ENCODE data around the gene CEP128. TPM values are rescaled to one million over a fixed set of nuclear protein-coding genes. Genes with fewer than 3 reads are reported as not detected.

CEP128 gene
- total RNA-seq, 2 experiments from 2014 or later: 16.4 to 17.1 TPM

- Mint-ChIP-seq H3K36me3 (ENCODE audit: low read depth) (peaks cover 27% of the 10 kb centered on the region), H3K9me3 (peaks cover 12% of the 10 kb centered on the region), H3K27ac (no peak overlapping the region), H3K4me1 (ENCODE audit: low read depth) (no peaks in the 10 kb centered on the region), H3K4me3 (no peak overlapping the region), H3K27me3 (ENCODE audit: low read depth) (no peaks in the 10 kb centered on the region)
- DNase-seq: no peak
- intact Hi-C loops (cut with micrococcal nuclease): no loop called here
- CTCF ChIA-PET: no interaction called here
Measured at GRCh38 chr14:80798211-80798610, 143.3 kb downstream of the CEP128 start.

GRCh38 chr14:80792771-80793170 lies 148.8 kb downstream of the CEP128 start:
- Mint-ChIP-seq H3K9me3 (no peaks in the 10 kb centered on the region), H3K4me1 (ENCODE audit: low read depth) (no peaks in the 10 kb centered on the region), H3K27me3 (ENCODE audit: low read depth) (no peaks in the 10 kb centered on the region), H3K36me3 (ENCODE audit: low read depth) (peaks cover 15% of the 10 kb centered on the region), H3K4me3 (no peak overlapping the region), H3K27ac (no peak overlapping the region)
- DNase-seq: no peak
- intact Hi-C loops (cut with micrococcal nuclease): no loop called here
- CTCF ChIA-PET: no interaction called here

DNA sequence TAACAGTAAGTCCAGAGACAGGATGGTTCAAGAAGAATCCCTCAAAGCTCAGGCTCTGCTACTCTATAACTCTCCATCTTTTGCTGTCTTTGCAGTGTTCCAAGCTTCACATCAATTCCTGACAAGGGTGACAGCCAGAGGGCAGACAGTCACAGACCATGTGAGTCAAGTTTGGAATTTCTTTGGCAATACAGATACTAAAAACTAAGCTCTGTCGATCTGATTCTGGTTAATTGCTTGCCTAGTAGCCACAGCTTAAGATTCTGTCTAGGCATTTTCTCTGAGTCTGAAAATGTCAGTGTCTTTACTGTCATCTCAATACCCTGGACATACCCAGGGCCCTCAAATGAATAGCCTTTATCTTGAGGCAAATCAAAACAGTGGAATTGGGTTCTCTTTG lies 153.7 kb downstream of the CEP128 start:
- CTCF ChIA-PET: no interaction called here
- intact Hi-C loops (cut with micrococcal nuclease): no loop called here

DNA sequence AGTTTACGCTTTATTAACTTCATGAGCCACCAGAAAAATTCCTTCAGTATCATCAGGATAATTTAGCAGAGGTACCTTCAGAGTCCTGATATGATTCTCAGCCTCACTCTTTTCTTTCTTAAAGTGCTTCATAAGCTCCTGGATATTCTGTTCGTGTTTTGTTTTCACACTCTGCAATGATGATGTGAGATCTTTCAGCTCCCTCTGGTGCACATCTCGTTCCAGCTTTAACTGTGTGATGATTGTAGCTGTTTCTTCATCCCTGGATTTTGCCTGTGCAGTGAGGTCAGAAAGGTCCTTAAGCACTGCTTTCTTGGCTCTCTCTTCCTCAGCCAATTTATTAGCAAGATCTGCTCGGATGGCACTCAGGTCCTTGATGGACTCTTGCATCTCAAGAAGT lies 156.7 kb downstream of the CEP128 start:
- Mint-ChIP-seq H3K9me3 (no peaks in the 10 kb centered on the region), H3K27ac (no peak overlapping the region), H3K4me3 (no peak overlapping the region), H3K4me1 (ENCODE audit: low read depth) (no peaks in the 10 kb centered on the region), H3K36me3 (ENCODE audit: low read depth) (peaks cover 18% of the 10 kb centered on the region), H3K27me3 (ENCODE audit: low read depth) (no peaks in the 10 kb centered on the region)
- intact Hi-C loops (cut with micrococcal nuclease): no loop called here
- CTCF ChIA-PET: no interaction called here
- DNase-seq: no peak

More for the DNA sequence above, 153.7 kb downstream of the CEP128 start:
- Mint-ChIP-seq H3K27me3 (ENCODE audit: low read depth) (no peaks in the 10 kb centered on the region), H3K27ac (no peak overlapping the region), H3K9me3 (no peaks in the 10 kb centered on the region), H3K4me3 (no peak overlapping the region), H3K4me1 (ENCODE audit: low read depth) (no peaks in the 10 kb centered on the region), H3K36me3 (ENCODE audit: low read depth) (peaks cover 24% of the 10 kb centered on the region)
- no peak for DNase-seq

DNA sequence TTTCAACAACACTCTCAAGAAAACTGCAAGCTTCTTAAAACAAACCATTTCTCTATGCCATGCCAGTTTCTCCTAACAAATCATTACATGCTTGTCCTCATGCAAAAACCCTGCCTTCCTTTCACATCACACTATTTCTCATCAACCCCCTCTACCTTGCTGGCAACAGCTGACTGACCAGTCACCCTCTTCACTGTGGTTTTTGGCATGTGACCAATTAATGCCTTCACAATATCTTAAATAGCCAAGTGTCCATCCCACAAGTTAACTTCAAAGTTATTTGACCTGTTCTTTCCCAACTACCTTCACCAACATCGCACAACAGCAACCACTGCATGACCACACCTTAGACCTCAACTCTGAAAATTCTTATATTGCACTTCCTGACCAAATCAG lies 159.6 kb downstream of the CEP128 start:
- no peak for DNase-seq
- intact Hi-C loops (cut with micrococcal nuclease): no loop called here
- H3K9me3 Mint-ChIP-seq: no peaks in the 10 kb centered on the region
- H3K27ac Mint-ChIP-seq: no peak overlapping the region
- CTCF ChIA-PET: no interaction called here
- H3K27me3 Mint-ChIP-seq (ENCODE audit: low read depth): no peaks in the 10 kb centered on the region
- H3K4me1 Mint-ChIP-seq (ENCODE audit: low read depth): no peaks in the 10 kb centered on the region
- peaks cover 13% of the 10 kb centered on the region for H3K36me3 Mint-ChIP-seq (ENCODE audit: low read depth)
- no peak overlapping the region for H3K4me3 Mint-ChIP-seq

GRCh38 chr14:80780500-80780899 lies 161.0 kb downstream of the CEP128 start:
- H3K27me3 Mint-ChIP-seq (ENCODE audit: low read depth): no peaks in the 10 kb centered on the region
- no peak overlapping the region for H3K27ac Mint-ChIP-seq
- H3K9me3 Mint-ChIP-seq: no peaks in the 10 kb centered on the region
- intact Hi-C loops (cut with micrococcal nuclease): no loop called here
- CTCF ChIA-PET: interaction anchor here (0.5 kb wide), 1 partner anchor 46 kb away, joined by 3 read pairs; no protein-coding TSS in a partner anchor
- no peak for DNase-seq
- no peak overlapping the region for H3K4me3 Mint-ChIP-seq
- no peaks in the 10 kb centered on the region for H3K4me1 Mint-ChIP-seq (ENCODE audit: low read depth)
- peaks cover 11% of the 10 kb centered on the region for H3K36me3 Mint-ChIP-seq (ENCODE audit: low read depth)

- Mint-ChIP-seq H3K27me3 (ENCODE audit: low read depth) (no peaks in the 10 kb centered on the region), H3K36me3 (ENCODE audit: low read depth) (peaks cover 4% of the 10 kb centered on the region), H3K9me3 (no peaks in the 10 kb centered on the region), H3K4me1 (ENCODE audit: low read depth) (no peaks in the 10 kb centered on the region), H3K27ac (no peak overlapping the region), H3K4me3 (no peak overlapping the region)
- intact Hi-C loops (cut with micrococcal nuclease): no loop called here
- no peak for DNase-seq
- CTCF ChIA-PET: interaction anchor here (0.5 kb wide), 1 partner anchor 31 kb away, joined by 3 read pairs; no protein-coding TSS in a partner anchor
Measured at GRCh38 chr14:80776657-80777056, 164.9 kb downstream of the CEP128 start.

DNA sequence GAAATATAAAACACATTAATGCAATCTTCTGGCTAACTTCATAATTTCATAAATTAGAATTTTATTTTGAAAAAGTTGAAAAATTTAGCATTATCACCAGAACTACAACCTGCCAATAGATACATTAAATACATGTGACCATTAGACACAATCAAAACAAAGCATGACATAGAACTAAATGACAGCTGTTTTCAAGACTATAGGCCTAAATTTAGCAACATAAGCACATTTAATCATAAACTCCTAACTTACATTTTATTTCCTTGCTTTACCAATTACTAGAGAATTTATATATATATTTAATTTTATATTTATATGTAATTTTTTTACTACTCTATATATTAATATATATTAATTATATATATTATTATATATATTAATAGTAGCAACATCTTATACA lies 165.4 kb downstream of the CEP128 start:
- Mint-ChIP-seq H3K9me3 (no peaks in the 10 kb centered on the region), H3K27me3 (ENCODE audit: low read depth) (no peaks in the 10 kb centered on the region), H3K36me3 (ENCODE audit: low read depth) (peaks cover 4% of the 10 kb centered on the region), H3K4me3 (no peak overlapping the region), H3K4me1 (ENCODE audit: low read depth) (no peaks in the 10 kb centered on the region), H3K27ac (no peak overlapping the region)
- DNase-seq: no peak
- CTCF ChIA-PET: no interaction called here
- intact Hi-C loops (cut with micrococcal nuclease): no loop called here

DNA sequence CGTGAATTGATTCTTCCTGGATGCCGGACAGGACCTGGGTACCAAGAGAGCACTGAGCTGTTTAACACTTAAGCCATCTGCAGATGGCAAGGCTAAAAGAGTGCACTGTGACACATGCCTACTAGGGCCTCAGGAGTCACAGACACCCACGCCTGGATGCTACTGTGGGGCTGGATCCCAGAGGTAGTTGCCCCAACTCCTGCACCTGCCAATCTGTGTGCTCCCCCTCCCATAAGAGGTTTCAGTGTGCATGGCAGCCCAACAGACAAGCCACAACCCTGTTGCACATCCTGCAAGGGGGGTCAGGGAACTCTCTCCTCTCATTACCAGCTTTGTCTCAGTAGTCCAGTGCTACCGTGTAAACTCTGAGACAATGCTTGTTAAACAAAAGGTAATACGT lies 169.0 kb downstream of the CEP128 start:
- Mint-ChIP-seq H3K36me3 (ENCODE audit: low read depth) (peaks cover 3% of the 10 kb centered on the region), H3K4me1 (ENCODE audit: low read depth) (peaks cover 7% of the 10 kb centered on the region), H3K27me3 (ENCODE audit: low read depth) (no peaks in the 10 kb centered on the region), H3K9me3 (no peaks in the 10 kb centered on the region), H3K4me3 (no peak overlapping the region), H3K27ac (no peak overlapping the region)
- no peak for DNase-seq
- intact Hi-C loops (cut with micrococcal nuclease): no loop called here
- CTCF ChIA-PET: no interaction called here

GRCh38 chr14:80771201-80771600 lies 170.3 kb downstream of the CEP128 start:
- H3K9me3 Mint-ChIP-seq: no peaks in the 10 kb centered on the region
- no peak overlapping the region for H3K27ac Mint-ChIP-seq
- H3K4me3 Mint-ChIP-seq: no peak overlapping the region
- CTCF ChIA-PET: no interaction called here
- no peaks in the 10 kb centered on the region for H3K27me3 Mint-ChIP-seq (ENCODE audit: low read depth)
- no peak for DNase-seq
- intact Hi-C loops (cut with micrococcal nuclease): no loop called here
- H3K4me1 Mint-ChIP-seq (ENCODE audit: low read depth): peaks cover 7% of the 10 kb centered on the region
- peaks cover 1% of the 10 kb centered on the region for H3K36me3 Mint-ChIP-seq (ENCODE audit: low read depth)

DNA sequence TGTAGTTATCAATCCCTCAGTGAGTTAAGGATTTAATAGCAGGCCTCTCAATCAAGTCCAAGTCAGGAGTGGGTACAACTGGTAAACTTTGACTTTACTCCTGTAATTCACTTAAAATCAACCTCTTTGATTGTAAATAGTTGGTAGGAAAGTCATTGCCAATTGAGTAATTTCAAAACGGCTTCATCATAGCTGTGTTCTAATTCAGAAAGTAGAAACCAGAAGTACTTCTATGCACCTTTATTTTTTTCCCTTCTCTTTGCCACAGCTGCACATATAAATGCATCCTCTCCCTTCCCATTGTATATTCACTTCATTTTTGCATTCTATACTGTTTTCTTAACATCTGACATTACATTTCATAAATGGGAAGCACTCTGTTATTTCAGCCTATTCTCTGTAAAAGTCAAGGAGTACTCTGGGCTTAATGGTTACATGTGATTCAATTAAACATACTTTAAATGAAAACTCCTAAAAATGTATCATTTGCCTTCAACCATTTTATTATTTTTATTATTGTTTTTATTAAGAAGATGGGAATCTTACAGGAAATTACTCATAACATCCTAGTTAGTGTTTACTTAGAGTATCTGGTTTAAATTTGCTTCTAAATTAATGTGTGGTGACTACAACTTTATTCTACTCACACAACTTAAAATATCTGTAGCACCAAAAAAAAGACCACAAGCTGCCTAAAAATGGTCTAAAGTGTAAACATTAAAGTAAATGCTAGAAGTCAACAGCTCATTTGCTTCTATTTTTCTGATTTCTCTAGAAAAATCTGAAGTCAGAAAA lies 171.2 kb downstream of the CEP128 start:
- H3K9me3 Mint-ChIP-seq: no peaks in the 10 kb centered on the region
- H3K36me3 Mint-ChIP-seq (ENCODE audit: low read depth): peaks cover 1% of the 10 kb centered on the region

GRCh38 chr14:80768646-80769045 lies 172.9 kb downstream of the CEP128 start:
- Mint-ChIP-seq H3K27me3 (ENCODE audit: low read depth) (no peaks in the 10 kb centered on the region), H3K9me3 (no peaks in the 10 kb centered on the region), H3K4me3 (no peak overlapping the region), H3K27ac (no peak overlapping the region), H3K4me1 (ENCODE audit: low read depth) (peaks cover 7% of the 10 kb centered on the region), H3K36me3 (ENCODE audit: low read depth) (peaks cover 1% of the 10 kb centered on the region)
- DNase-seq: no peak
- intact Hi-C loops (cut with micrococcal nuclease): no loop called here
- CTCF ChIA-PET: no interaction called here

More for the DNA sequence above, 171.2 kb downstream of the CEP128 start:
- Mint-ChIP-seq H3K4me3 (no peak overlapping the region), H3K4me1 (ENCODE audit: low read depth) (peaks cover 7% of the 10 kb centered on the region), H3K27me3 (ENCODE audit: low read depth) (no peaks in the 10 kb centered on the region), H3K27ac (no peak overlapping the region)
- intact Hi-C loops (cut with micrococcal nuclease): no loop called here
- CTCF ChIA-PET: no interaction called here
- no peak for DNase-seq

- H3K4me1 Mint-ChIP-seq (ENCODE audit: low read depth): no peaks in the 10 kb centered on the region
- H3K4me3 Mint-ChIP-seq: no peak overlapping the region
- no peak overlapping the region for H3K27ac Mint-ChIP-seq
- no peak for DNase-seq
- H3K27me3 Mint-ChIP-seq (ENCODE audit: low read depth): no peaks in the 10 kb centered on the region
- CTCF ChIA-PET: no interaction called here
- no peaks in the 10 kb centered on the region for H3K9me3 Mint-ChIP-seq
- intact Hi-C loops (cut with micrococcal nuclease): no loop called here
- no peaks in the 10 kb centered on the region for H3K36me3 Mint-ChIP-seq (ENCODE audit: low read depth)
Measured at GRCh38 chr14:80764921-80765507, 176.5 kb downstream of the CEP128 start.
